ENCODE measurements around the gene ALKBH4.
"Not testable (repeated sequence)": the region's sequence is repeated elsewhere in the genome, so short reads cannot be mapped to it uniquely, and the experiment has no call there.

The ALKBH4 gene

DNA sequence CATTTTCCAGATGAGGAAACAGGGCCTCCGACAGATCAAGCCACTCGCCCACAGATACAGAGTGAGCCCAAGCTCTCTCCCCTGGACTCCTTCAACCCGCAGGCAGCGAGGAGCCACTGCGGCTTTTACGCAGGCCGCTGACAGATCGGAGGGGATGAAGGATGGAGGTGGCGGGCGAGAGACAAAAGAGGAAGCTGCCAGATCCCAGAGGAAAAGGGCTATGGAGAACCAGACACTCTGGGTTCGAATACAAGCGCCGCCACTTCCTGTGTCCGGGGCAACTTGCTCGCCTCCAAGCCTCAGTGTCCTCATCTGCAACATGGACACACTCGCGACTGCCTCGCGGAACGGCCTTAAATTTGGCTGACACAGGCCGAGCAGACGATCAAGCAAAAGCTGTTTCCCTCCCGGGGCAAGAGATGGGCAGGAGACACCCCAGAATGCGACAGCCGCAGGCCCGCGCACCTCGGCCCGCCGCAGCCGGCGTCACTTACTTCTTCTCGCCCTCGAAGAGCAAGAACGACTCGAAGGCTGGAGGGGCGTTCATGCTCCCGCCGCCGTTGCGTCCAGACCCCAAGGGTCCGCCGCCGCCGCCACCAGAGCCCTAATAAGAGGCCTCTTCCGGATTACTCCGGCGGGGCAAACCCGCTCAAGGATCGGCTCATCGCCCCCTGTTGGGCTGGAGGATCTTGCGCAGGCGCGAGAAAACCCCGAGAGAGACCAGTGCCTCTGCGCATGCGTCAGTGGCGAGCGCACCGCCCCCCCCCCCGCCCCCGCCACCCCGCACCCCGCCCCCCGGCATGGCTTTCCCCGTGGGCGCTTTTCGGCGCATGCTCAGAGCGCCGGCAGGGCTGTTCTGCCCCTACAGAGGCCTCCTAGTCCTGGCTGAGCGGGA, 13.9 kb upstream of the ALKBH4 start, which contains the start of gene POLR2J:
Gene POLR2J (minus strand): TSS at position 609 of the 895 bp plus-strand sequence. CDS start 62 bp downstream, at position 547.
- DNase-seq (ENCODE audit: low read depth in 3 of 3), result peak; percentile 78 to 93 (median 82)

- not testable (repeated sequence) for DNase-seq (ENCODE audit: low read depth in 3 of 3)
These were observed 10.2 kb upstream of the ALKBH4 start for GRCh38 chr7:102474736-102475435.

DNA sequence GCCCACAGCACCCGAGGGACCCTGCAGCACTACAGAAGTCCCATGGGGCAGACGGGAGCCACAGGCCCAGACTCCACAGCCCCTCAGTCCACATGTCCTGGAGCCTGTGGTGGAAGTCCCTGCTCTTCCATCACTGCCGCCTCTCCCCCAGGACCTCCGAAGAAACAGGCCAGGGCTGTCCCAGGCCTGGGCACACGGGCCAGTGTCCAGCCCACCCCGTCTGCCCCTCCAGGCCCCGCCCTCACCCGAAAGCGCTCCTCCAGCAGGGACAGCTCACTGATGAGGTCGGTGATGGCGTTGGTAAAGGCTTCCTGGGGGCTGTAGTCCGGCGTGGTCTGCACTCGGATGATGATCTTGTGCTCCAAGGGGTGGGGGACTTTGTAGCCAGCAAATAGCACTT, 9.5 kb upstream of the ALKBH4 start:
- DNase-seq (ENCODE audit: low read depth in 3 of 3), result not testable (repeated sequence)

- DNase-seq (ENCODE audit: low read depth in 3 of 3), result no peak
These were observed 8.8 kb upstream of the ALKBH4 start for GRCh38 chr7:102473271-102473991.

DNA sequence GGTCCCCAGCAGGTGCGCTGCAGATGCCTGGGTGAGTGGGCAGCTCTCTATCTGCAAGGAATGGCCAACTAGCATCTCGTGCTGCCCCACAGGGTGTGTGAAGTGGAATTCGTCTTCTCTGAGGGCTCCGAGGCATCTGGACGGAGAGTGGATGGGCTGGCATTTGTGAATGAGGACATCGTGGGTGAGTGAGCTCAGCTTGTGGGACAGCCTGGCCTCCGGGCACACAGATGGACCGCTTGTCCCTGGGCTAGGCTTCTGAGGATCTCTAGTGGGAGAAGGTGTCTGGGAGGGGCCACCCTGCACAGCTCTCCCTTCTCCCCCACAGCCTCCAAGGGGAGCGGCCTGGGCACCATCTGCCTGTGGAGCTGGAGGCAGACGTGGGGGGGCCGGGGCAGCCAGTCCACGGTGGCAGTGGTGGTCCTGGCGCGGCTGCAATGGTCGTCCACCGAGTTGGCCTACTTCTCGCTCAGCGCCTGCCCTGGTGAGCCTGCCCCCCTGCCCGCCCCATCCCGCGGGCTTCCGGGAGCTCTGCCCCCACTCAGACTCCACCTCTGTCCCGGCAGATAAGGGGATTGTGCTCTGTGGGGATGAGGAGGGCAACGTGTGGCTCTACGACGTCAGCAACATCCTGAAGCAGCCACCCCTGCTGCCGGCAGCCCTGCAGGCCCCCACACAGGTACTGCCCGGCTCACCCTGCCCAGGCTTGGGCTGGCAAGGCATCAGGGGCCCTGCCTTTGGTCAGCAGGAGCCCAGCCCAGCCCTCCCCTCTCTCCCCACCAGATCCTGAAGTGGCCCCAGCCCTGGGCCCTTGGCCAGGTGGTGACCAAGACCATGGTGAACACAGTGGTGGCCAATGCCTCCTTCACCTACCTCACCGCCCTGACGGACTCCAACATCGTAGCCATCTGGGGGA, 7.7 kb upstream of the ALKBH4 start:
- no peak for DNase-seq (ENCODE audit: low read depth in 3 of 3)

- DNase-seq (ENCODE audit: low read depth in 3 of 3), result no peak
These were observed 7.1 kb upstream of the ALKBH4 start for GRCh38 chr7:102471791-102472125.

DNA sequence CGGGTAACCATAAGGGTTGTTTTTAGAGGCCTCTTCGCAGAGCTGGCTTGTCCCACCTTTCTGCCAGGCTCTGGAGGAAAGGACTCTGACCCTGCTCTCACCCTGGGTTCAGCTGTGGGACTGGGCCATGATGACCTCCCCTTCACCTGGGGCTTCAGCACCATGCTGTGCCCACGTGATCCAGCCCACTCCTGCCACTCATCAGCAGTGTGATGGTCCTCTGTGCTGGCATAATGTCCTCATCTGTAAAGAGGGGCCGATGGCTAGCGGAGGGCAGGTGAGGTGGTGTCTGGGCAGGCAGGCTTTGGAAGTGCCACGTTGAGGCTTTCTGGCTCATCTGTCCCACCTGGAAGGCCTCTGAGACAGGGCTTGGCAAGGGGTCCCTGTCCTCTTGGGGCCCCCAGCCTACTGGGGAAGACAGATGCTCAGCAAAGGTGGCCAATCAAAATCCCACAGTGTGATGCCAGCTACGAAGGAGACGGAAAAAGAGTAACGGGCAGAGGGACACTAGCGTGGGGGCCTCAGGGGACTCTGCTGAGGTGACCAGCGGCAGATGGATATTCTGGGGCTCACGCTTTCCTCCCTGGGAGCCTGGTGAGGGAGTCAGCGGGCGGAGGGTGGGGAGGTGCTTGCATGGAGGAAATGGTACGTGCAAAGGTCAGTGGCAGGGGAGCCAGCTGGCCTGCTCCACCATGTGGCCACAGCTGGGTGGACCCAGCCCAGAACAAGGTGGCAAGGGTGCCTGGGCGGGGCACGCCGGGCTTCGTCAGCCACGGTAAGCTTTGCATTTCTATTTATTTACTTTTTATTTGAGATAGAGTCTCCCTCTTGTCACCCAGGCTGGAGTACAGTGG, 5.5 kb upstream of the ALKBH4 start:
- DNase-seq (ENCODE audit: low read depth in 3 of 3), result no peak

GRCh38 chr7:102469351-102469971, 4.8 kb upstream of the ALKBH4 start:
- DNase-seq (ENCODE audit: low read depth in 3 of 3), result no peak

DNA sequence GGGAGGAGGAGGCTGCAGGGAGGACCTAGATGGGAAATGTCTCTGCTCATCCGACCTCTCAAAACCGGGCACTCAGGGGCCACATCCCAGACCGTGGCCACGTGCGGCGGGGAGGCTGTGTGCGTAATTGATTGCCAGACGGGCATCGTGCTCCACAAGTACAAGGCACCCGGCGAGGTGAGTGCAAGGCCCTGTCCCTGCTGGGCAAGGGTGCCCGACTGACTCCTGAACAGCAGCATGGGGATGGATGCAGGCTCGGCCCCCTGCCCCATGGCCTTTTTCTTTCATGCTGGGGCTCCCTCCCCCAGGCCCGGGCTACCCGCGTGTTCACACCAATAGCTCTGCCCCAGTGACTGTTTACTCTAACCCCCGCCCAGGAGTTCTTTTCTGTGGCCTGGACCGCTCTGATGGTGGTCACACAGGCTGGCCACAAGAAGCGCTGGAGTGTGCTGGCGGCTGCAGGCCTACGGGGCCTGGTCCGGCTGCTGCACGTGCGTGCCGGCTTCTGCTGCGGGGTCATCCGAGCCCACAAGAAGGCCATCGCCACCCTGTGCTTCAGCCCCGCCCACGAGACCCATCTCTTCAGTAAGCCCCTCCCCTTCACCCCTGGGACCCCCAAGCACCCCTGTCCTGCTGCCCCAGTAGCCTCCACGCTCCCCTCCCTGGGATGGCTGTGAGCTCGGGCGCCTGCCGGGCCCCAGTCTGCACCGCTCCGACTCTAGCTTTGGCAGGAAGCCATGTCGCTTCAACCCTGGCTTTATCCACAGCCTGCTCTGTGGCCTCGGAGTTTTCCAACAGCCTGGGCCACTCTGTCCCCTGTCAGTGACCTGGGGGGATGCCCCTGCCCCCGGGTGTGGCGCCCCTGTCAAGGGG, 4.1 kb upstream of the ALKBH4 start:
- DNase-seq (ENCODE audit: low read depth in 3 of 3), result no peak

- no peak for DNase-seq (ENCODE audit: low read depth in 3 of 3)
These were observed 3.2 kb upstream of the ALKBH4 start for GRCh38 chr7:102467581-102468477.

GRCh38 chr7:102466097-102466496, 1.4 kb upstream of the ALKBH4 start:
- no peak for DNase-seq (ENCODE audit: low read depth in 3 of 3)

- no peak for DNase-seq (ENCODE audit: low read depth in 3 of 3)
These were observed 654 bp downstream of the ALKBH4 start for GRCh38 chr7:102463841-102464576.

GRCh38 chr7:102460467-102460866, 4.2 kb downstream of the ALKBH4 start:
- DNase-seq (ENCODE audit: low read depth in 3 of 3), result no peak

DNA sequence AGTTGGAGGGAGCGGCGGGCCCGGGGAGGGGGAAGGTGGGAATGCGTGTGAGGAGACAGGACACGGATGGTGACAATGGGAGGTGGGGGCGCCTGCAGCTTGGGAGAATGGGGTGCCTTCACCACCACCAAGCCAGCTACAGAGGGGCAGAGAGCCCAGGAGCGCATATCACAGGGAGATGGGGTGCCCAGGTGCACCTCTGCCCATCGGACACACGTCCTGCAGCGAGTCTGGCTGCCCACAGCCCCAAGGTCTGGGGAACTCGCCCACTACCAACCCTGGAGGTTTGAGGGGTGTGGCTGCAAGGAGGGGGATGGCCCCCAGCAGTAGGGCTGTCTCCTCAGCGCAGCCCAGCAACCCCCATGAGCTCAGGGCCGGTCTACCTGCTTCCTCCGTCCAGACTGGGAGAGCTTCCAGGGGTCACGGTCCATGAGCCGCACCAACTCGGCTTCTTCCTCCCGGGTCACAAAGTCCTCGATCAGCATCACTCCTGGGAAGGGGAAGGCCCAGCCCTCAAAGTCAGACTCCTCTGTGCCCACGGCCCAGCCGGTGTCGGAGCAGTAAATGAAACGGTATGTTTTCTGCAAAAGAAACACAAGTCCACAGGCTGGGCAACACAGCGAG, 5.3 kb downstream of the ALKBH4 start:
- DNase-seq (ENCODE audit: low read depth in 3 of 3), result no peak

DNA sequence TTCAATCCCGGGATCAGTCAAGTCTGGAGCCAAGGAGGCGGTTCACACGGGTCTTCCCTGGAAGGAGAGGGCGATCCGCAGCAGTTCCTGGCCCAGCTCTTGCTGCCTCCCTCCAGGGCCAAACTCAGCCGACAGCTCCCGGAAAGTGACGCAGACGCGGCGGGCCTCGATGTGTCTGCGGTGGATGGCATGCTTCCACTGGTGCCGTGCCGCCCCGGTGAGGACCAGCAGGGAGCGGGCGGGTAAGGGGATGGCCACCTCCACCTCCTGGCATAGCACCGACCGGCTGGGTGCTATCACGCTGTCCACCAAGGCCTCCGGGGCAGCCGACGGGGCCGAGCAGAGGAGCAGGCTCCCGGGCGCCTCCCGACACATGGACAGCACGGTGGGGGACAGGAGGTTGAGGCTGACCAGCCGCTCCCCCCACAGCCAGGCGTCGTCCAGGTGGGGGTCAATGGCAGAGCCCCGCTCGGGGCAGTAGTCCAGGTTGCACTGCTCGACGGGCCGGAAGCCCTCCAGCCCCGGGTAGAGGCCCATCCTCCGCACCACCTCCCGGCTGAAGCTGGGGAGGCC, 7.2 kb downstream of the ALKBH4 start:
- DNase-seq (ENCODE audit: low read depth in 3 of 3), result no peak

- DNase-seq (ENCODE audit: low read depth in 3 of 3), result no peak
These were observed 8.3 kb downstream of the ALKBH4 start for GRCh38 chr7:102456327-102456726.

All from stimulated activated CD4-positive, alpha-beta T cell treated with anti-CD3 and anti-CD28 coated beads, TNF-alpha, amount 100 ng/mL, for 48 hours (primary cell).